HFF-Myc (cell line): Measurements from ENCODE around the gene CDH4.

ENCODE experiments used
- DNase-seq: peaks from one replicate; pipeline ENCODE4 v3.0.0-alpha.2; 2011; ENCODE audit warnings: low read depth; ENCODE audit errors: extremely low read depth
- H3K4me3 ChIP-seq: replicated peaks from 2 replicates; pipeline ENCODE4 v1.5.1; 2011; ENCODE audit warnings: low read depth, mild to moderate bottlenecking, control low read depth, low read length
- CTCF ChIP-seq: IDR thresholded peaks from 2 replicates; pipeline ENCODE4 v1.5.1; 2012; ENCODE audit warnings: mild to moderate bottlenecking, low read depth, low read length, control low read depth; ENCODE audit errors: missing control alignments

The CDH4 gene

GRCh38 chr20:61706259-61706961 lies 454.3 kb downstream of the CDH4 start:
- H3K4me3 ChIP-seq: no peak overlapping the region
- no peak for TF ChIP-seq CTCF
- no peak for DNase-seq

GRCh38 chr20:61708891-61709290 lies 456.8 kb downstream of the CDH4 start:
- DNase-seq: no peak
- no peak for TF ChIP-seq CTCF
- H3K4me3 ChIP-seq: no peak overlapping the region

- no peak overlapping the region for H3K4me3 ChIP-seq
- no peak for TF ChIP-seq CTCF
- DNase-seq: no peak
These were observed 458.0 kb downstream of the CDH4 start for GRCh38 chr20:61710108-61710507.

- no peak for DNase-seq
- H3K4me3 ChIP-seq: no peak overlapping the region
- no peak for TF ChIP-seq CTCF
These were observed 460.6 kb downstream of the CDH4 start for GRCh38 chr20:61712688-61713087.

- no peak for TF ChIP-seq CTCF
- no peak overlapping the region for H3K4me3 ChIP-seq
- no peak for DNase-seq
These were observed 466.4 kb downstream of the CDH4 start for GRCh38 chr20:61718361-61719005.

GRCh38 chr20:61719691-61720347 lies 467.8 kb downstream of the CDH4 start:
- TF ChIP-seq CTCF: no peak
- no peak overlapping the region for H3K4me3 ChIP-seq
- no peak for DNase-seq
